GM21526 (cell line): Measurements from ENCODE around the gene CYS1.
"Not testable (repeated sequence)": the region's sequence is repeated elsewhere in the genome, so short reads cannot be mapped to it uniquely, and the experiment has no call there.

Experiments
- ATAC-seq: cut with Tn5 transposase; IDR thresholded peaks from one replicate; pipeline ENCODE4 v1.9.1; 2021; ENCODE audit warnings: moderate library complexity; ENCODE audit not compliant: unreplicated experiment, low FRiP score

CYS1 gene

GRCh38 chr2:10016001-10016801 is 64.0 kb downstream of the CYS1 start:
- ATAC-seq, result no peak

- ATAC-seq, result not testable (repeated sequence)
Observed at GRCh38 chr2:10015376-10015989, 64.7 kb downstream of the CYS1 start.

- ATAC-seq, result no peak
Observed at GRCh38 chr2:10014418-10015190, 65.6 kb downstream of the CYS1 start.

- not testable (repeated sequence) for ATAC-seq
Observed at GRCh38 chr2:10013651-10014417, 66.4 kb downstream of the CYS1 start.

GRCh38 chr2:10012963-10013461 is 67.2 kb downstream of the CYS1 start:
- no peak for ATAC-seq

GRCh38 chr2:10012366-10012962 is 67.7 kb downstream of the CYS1 start:
- ATAC-seq, result not testable (repeated sequence)

- not testable (repeated sequence) for ATAC-seq
Observed at GRCh38 chr2:10011606-10012325, 68.4 kb downstream of the CYS1 start.

- ATAC-seq, result not testable (repeated sequence)
Observed at GRCh38 chr2:10010861-10011605, 69.2 kb downstream of the CYS1 start.

GRCh38 chr2:10009811-10010781 is 70.1 kb downstream of the CYS1 start:
- no peak for ATAC-seq

- no peak for ATAC-seq
Observed at GRCh38 chr2:10009271-10009810, 70.9 kb downstream of the CYS1 start.

- no peak for ATAC-seq
Observed at GRCh38 chr2:10008809-10009176, 71.4 kb downstream of the CYS1 start.

GRCh38 chr2:10007921-10008808 is 72.0 kb downstream of the CYS1 start:
- ATAC-seq, result no peak

- ATAC-seq, result no peak
Observed at GRCh38 chr2:10007435-10007834, 72.8 kb downstream of the CYS1 start.
